VCaP (cell line): Measurements from ENCODE around the gene MTIF2.
"Not testable (repeated sequence)": the region's sequence is repeated elsewhere in the genome, so short reads cannot be mapped to it uniquely, and the experiment has no call there.

Source experiments
- H3K27ac ChIP-seq: fragments of 450-650 bp; 2 replicates; pipeline ENCODE4 v1.5.1; 2017
- TF ChIP-seq, protein P1 (sequence below): fragments of 450-650 bp; conservative IDR thresholded peaks from 2 replicates; pipeline ENCODE4 v1.5.1; 2017; ENCODE audit warnings: mild to moderate bottlenecking, moderate library complexity

The MTIF2 gene

DNA sequence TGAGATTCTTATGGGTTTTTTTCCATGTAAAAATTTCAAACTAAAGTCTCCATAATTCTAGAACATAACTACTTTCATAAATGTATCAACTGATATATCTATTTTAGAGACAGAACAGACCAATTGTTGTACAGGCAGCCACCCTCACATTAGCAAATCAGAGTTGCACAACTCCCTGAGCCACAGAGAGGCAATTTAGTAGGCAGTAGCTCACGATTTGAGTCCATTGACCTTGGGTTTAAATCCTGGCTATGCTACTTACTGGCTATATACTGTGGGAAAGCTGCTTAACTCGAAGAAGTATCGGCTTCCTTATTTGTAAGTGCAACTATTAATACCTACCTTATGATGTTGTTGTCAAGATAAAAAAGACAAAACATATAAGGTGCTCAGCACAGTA is 16.2 kb downstream of the MTIF2 start:
- H3K27ac ChIP-seq: no peak overlapping the region
- TF ChIP-seq, protein P1, sequence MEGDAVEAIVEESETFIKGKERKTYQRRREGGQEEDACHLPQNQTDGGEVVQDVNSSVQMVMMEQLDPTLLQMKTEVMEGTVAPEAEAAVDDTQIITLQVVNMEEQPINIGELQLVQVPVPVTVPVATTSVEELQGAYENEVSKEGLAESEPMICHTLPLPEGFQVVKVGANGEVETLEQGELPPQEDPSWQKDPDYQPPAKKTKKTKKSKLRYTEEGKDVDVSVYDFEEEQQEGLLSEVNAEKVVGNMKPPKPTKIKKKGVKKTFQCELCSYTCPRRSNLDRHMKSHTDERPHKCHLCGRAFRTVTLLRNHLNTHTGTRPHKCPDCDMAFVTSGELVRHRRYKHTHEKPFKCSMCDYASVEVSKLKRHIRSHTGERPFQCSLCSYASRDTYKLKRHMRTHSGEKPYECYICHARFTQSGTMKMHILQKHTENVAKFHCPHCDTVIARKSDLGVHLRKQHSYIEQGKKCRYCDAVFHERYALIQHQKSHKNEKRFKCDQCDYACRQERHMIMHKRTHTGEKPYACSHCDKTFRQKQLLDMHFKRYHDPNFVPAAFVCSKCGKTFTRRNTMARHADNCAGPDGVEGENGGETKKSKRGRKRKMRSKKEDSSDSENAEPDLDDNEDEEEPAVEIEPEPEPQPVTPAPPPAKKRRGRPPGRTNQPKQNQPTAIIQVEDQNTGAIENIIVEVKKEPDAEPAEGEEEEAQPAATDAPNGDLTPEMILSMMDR: no peak

- TF ChIP-seq, protein P1: no peak
These were observed 22.0 kb downstream of the MTIF2 start for GRCh38 chr2:55247025-55247424.

GRCh38 chr2:55245411-55245810 is 23.6 kb downstream of the MTIF2 start:
- H3K27ac ChIP-seq: no peak overlapping the region
- TF ChIP-seq, protein P1: no peak

More at GRCh38 chr2:55247025-55247424, 22.0 kb downstream of the MTIF2 start:
- H3K27ac ChIP-seq: no peak overlapping the region

GRCh38 chr2:55242617-55243016 is 26.4 kb downstream of the MTIF2 start:
- TF ChIP-seq, protein P1: no peak
- H3K27ac ChIP-seq: no peak overlapping the region

- not testable (repeated sequence) for H3K27ac ChIP-seq
These were observed 27.4 kb downstream of the MTIF2 start for GRCh38 chr2:55241582-55241981.

GRCh38 chr2:55239656-55240222 is 29.3 kb downstream of the MTIF2 start:
- H3K27ac ChIP-seq: peak overlapping the region; percentile 44
- TF ChIP-seq, protein P1: no peak

GRCh38 chr2:55236992-55237543 is 32.0 kb downstream of the MTIF2 start:
- H3K27ac ChIP-seq: no peak overlapping the region
- TF ChIP-seq, protein P1: no peak

DNA sequence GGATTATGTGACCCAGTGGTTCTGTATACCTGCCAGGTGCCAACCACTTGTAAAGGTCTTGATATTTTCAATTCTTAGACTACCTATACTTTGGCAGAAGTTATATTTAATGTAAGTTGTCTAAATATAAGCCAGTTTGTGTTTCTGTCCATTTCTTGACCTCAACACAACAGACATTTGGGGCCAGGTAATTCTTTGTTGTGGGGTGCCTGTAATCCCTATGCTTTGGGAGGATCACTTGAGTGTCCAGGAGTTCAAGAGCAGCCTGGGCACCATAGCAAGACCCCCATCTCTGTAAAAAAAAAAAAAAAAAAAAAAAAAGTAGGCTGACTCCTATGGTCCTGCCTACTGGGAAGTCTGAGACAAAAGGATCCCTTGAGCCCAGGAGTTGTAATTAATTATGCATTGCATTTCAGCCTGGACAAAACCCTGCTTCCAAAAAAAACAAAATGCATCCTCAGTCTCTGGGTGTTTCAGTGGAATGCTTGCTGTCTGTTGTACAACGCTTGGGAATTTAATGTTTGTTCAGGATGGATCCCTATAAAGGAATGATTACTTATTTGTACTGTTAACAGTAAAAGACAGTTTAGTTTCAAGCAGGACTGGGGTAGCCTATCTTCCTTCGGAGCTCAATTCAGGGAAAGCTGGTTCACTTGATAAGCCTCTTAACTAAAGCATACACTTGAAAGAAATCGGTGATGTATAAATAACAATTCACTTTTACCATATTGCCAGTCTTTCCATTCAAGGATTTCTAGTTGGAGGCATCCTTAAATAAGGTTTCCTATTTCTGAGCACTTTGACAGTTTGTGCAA is 33.1 kb downstream of the MTIF2 start:
- no peak overlapping the region for H3K27ac ChIP-seq
- TF ChIP-seq, protein P1: no peak
